Esophagus squamous epithelium (tissue), 5 donors: ENCODE results near the gene TULP4. TPM values are rescaled to one million over a fixed set of nuclear protein-coding genes. Genes with fewer than 3 reads are reported as not detected.

Experiments used
- DNase-seq: peaks from one replicate; lab custom pipeline; 2025; lab: John Stamatoyannopoulos, UW
- H3K27ac ChIP-seq, 4 donors: fragments of 200-600 bp; sonication (generic); one replicate each; pipeline ENCODE4 v1.5.1; 2016 to 2019; ENCODE audit warnings: mild to moderate bottlenecking in 1 of 4
- H3K27me3 ChIP-seq, 4 donors: fragments of 200-600 bp; sonication (generic); 1 replicate in 3 of 4; 2 replicates in 1 of 4; pipeline versions ENCODE4 v1.5.1 to v1.6.0; 2017 to 2021; ENCODE audit warnings: antibody characterized with exemption in 1 of 4
- H3K36me3 ChIP-seq, 3 donors: fragments of 200-600 bp; sonication (generic); one replicate each; pipeline ENCODE4 v1.5.1; 2016 to 2019
- H3K4me1 ChIP-seq, 3 donors: fragments of 200-600 bp; sonication (generic); one replicate each; pipeline ENCODE4 v1.5.1; 2017 to 2019
- H3K4me3 ChIP-seq, 4 donors: fragments of 200-600 bp; sonication (generic); 1 replicate in 3 of 4; 2 replicates in 1 of 4; pipeline ENCODE4 v1.5.1; 2016 to 2019; ENCODE audit warnings: mild to moderate bottlenecking in 2 of 4, moderate library complexity in 1 of 4
- H3K9me3 ChIP-seq, 3 donors: fragments of 200-600 bp; sonication (generic); one replicate each; pipeline ENCODE4 v1.5.1; 2016 to 2019
- CTCF ChIP-seq, 6 experiments: fragments of 450-650 bp in 4 of 6; fragments of 200-600 bp in 2 of 6; sonication (generic) in 2 of 6; IDR thresholded peaks; one replicate each; pipeline ENCODE4 v1.5.1; 2016 to 2019; ENCODE audit warnings: antibody characterized with exemption in 6 of 6, mild to moderate bottlenecking in 4 of 6, moderate library complexity in 4 of 6
- POLR2A ChIP-seq, 4 donors: fragments of 450-650 bp; IDR thresholded peaks; one replicate each; pipeline ENCODE4 v1.6.1; 2017; ENCODE audit warnings: antibody characterized with exemption in 4 of 4, mild to moderate bottlenecking in 4 of 4, moderate library complexity in 3 of 4
- WGBS, 2 donors: methylation state at CpG; one replicate each; pipeline ENCODE4 v1.1.5; 2018; 5-methylcytosine and 5-hydroxymethylcytosine counted together
- intact Hi-C: fragments of 100-400 bp; cut with DNase I; formaldehyde crosslinking; loops from one replicate; pipeline ENCODE4 v1.15.0; 2022
- total RNA-seq, 4 donors: library from RNA; depleted of rRNA; stranded (reverse); fragments of >200 nt; gene quantifications; one replicate each; pipeline ENCODE4 v1.1.0, GENCODE V29; 2016
- donor health status: DM: yes; HTN: yes; CAD: no.

The TULP4 gene
- total RNA-seq, 4 donors from 2014 or later, result 50.9 to 104 (median 59.2) TPM

- intact Hi-C loops, result no loop called here
- Histone ChIP-seq H3K27ac (peak overlapping the region in 2 of 4 donors; percentile 72 to 85), H3K9me3 (no peaks in the 10 kb centered on the region), H3K36me3 (peaks cover 0 to 48% (median 0%) of the 10 kb centered on the region in 3 donors), H3K4me3 (no peak overlapping the region), H3K4me1 (peaks cover 0 to 33% (median 6%) of the 10 kb centered on the region in 3 donors), H3K27me3 (no peaks in the 10 kb centered on the region)
- no peak for TF ChIP-seq POLR2A (IDR thresholded peaks at IDR 0.05)
- TF ChIP-seq CTCF (IDR thresholded peaks at IDR 0.05), result peak in 1 of 6 experiments; percentile 14
- no peak for DNase-seq
- 60 to 72% methylated on average over 6 to 7 of the region's 7 CpGs for WGBS, 2 donors
Measured at GRCh38 chr6:158452191-158452590, 139.9 kb downstream of the TULP4 start.

- intact Hi-C loops, result no loop called here
- WGBS, 2 donors, result 89 to 91% methylated on average over 6 to 7 of the region's 7 CpGs
- Histone ChIP-seq H3K27ac (no peak overlapping the region), H3K4me3 (no peak overlapping the region), H3K27me3 (no peaks in the 10 kb centered on the region), H3K36me3 (peaks cover 0 to 47% (median 0%) of the 10 kb centered on the region in 3 donors), H3K4me1 (peaks cover 0 to 44% (median 3%) of the 10 kb centered on the region in 3 donors), H3K9me3 (no peaks in the 10 kb centered on the region)
- no peak for DNase-seq
- TF ChIP-seq CTCF (IDR thresholded peaks at IDR 0.05) (no peak), POLR2A (IDR thresholded peaks at IDR 0.05) (no peak)
Measured at GRCh38 chr6:158457131-158457530, 144.9 kb downstream of the TULP4 start.

GRCh38 chr6:158457616-158458278 is 145.5 kb downstream of the TULP4 start:
- no peaks in the 10 kb centered on the region for H3K27me3 ChIP-seq
- DNase-seq, result no peak
- no peak for TF ChIP-seq POLR2A (IDR thresholded peaks at IDR 0.05)
- TF ChIP-seq CTCF (IDR thresholded peaks at IDR 0.05), result no peak

GRCh38 chr6:158459726-158460125 is 147.5 kb downstream of the TULP4 start:
- no peak overlapping the region for H3K4me3 ChIP-seq
- peaks cover 0 to 35% (median 0%) of the 10 kb centered on the region in 3 donors for H3K4me1 ChIP-seq
- intact Hi-C loops, result no loop called here
- no peaks in the 10 kb centered on the region for H3K9me3 ChIP-seq
- H3K27ac ChIP-seq, result peak overlapping the region in 2 of 4 donors; percentile 30 to 68
- WGBS, 2 donors, result 44 to 63% methylated on average over 4 of the region's 4 CpGs
- DNase-seq, result no peak
- H3K36me3 ChIP-seq, result peaks cover 0 to 58% (median 0%) of the 10 kb centered on the region in 3 donors
- no peaks in the 10 kb centered on the region for H3K27me3 ChIP-seq
- no peak for TF ChIP-seq CTCF (IDR thresholded peaks at IDR 0.05)

More at GRCh38 chr6:158457616-158458278, 145.5 kb downstream of the TULP4 start:
- H3K27ac ChIP-seq, result no peak overlapping the region
- no peak overlapping the region for H3K4me3 ChIP-seq
- peaks cover 0 to 38% (median 0%) of the 10 kb centered on the region in 3 donors for H3K4me1 ChIP-seq
- H3K36me3 ChIP-seq, result peaks cover 0 to 47% (median 0%) of the 10 kb centered on the region in 3 donors
- no peaks in the 10 kb centered on the region for H3K9me3 ChIP-seq
- intact Hi-C loops, result no loop called here
- 84 to 86% methylated on average over 4 of the region's 4 CpGs for WGBS, 2 donors

GRCh38 chr6:158460602-158461169 is 148.4 kb downstream of the TULP4 start:
- no peak for DNase-seq
- peak overlapping the region in 2 of 4 donors; percentile 37 to 68 for H3K27ac ChIP-seq
- WGBS, 2 donors, result 48 to 56% methylated on average over 2 of the region's 2 CpGs
- intact Hi-C loops, result no loop called here
- H3K4me1 ChIP-seq, result peaks cover 0 to 35% (median 0%) of the 10 kb centered on the region in 3 donors
- H3K36me3 ChIP-seq, result peaks cover 0 to 66% (median 0%) of the 10 kb centered on the region in 3 donors
- no peaks in the 10 kb centered on the region for H3K27me3 ChIP-seq
- H3K4me3 ChIP-seq, result no peak overlapping the region
- no peak for TF ChIP-seq CTCF (IDR thresholded peaks at IDR 0.05)
- no peak for TF ChIP-seq POLR2A (IDR thresholded peaks at IDR 0.05)
- H3K9me3 ChIP-seq, result no peaks in the 10 kb centered on the region
